WI38 (cell line): ENCODE data around the gene DDIAS.
A peak's percentile ranks its signal among the peaks of the same experiment; 100 is the strongest.

Experiments
- H3K4me3 ChIP-seq: 2 replicates; pipeline ENCODE4 v1.5.1; 2011; ENCODE audit warnings: low read depth, mild to moderate bottlenecking, control low read depth, low read length
- CTCF ChIP-seq: IDR thresholded peaks from 2 replicates; pipeline ENCODE4 v1.5.1; 2012; ENCODE audit warnings: low read depth, mild to moderate bottlenecking, control low read depth, low read length

DDIAS gene

GRCh38 chr11:82859750-82860149 lies 41.8 kb upstream of the DDIAS start:
- no peak for TF ChIP-seq CTCF
- H3K4me3 ChIP-seq: no peak overlapping the region

GRCh38 chr11:82862379-82862778 lies 39.2 kb upstream of the DDIAS start:
- no peak overlapping the region for H3K4me3 ChIP-seq
- no peak for TF ChIP-seq CTCF

GRCh38 chr11:82863209-82863608 lies 38.3 kb upstream of the DDIAS start:
- no peak overlapping the region for H3K4me3 ChIP-seq
- no peak for TF ChIP-seq CTCF

- TF ChIP-seq CTCF: peak; percentile 48
- H3K4me3 ChIP-seq: no peak overlapping the region
Observed at GRCh38 chr11:82864268-82864667, 37.3 kb upstream of the DDIAS start.

GRCh38 chr11:82865841-82866240 lies 35.7 kb upstream of the DDIAS start:
- H3K4me3 ChIP-seq: no peak overlapping the region
- TF ChIP-seq CTCF: no peak

- TF ChIP-seq CTCF: peak; percentile 56
- H3K4me3 ChIP-seq: no peak overlapping the region
Observed at GRCh38 chr11:82867495-82868082, 33.9 kb upstream of the DDIAS start.

- no peak for TF ChIP-seq CTCF
Observed at GRCh38 chr11:82869657-82870056, 31.9 kb upstream of the DDIAS start.

More at GRCh38 chr11:82869657-82870056, 31.9 kb upstream of the DDIAS start:
- H3K4me3 ChIP-seq: no peak overlapping the region
